ACHN (cell line): ENCODE data around the gene EVPL.
"Not testable (repeated sequence)": the region's sequence is repeated elsewhere in the genome, so short reads cannot be mapped to it uniquely, and the experiment has no call there.

Experiments used
- DNase-seq: peaks from one replicate; pipeline ENCODE4 v3.0.0-alpha.2; 2015
- in situ Hi-C: cut with HindIII; loops from 2 replicates; pipeline ENCODE4 v1.10.0; 2017; ENCODE audit warnings: low sequenced_read_pairs, low pct_ligation_motif_present, low pct_unique_long_range_greater_than_20kb

Gene EVPL

DNA sequence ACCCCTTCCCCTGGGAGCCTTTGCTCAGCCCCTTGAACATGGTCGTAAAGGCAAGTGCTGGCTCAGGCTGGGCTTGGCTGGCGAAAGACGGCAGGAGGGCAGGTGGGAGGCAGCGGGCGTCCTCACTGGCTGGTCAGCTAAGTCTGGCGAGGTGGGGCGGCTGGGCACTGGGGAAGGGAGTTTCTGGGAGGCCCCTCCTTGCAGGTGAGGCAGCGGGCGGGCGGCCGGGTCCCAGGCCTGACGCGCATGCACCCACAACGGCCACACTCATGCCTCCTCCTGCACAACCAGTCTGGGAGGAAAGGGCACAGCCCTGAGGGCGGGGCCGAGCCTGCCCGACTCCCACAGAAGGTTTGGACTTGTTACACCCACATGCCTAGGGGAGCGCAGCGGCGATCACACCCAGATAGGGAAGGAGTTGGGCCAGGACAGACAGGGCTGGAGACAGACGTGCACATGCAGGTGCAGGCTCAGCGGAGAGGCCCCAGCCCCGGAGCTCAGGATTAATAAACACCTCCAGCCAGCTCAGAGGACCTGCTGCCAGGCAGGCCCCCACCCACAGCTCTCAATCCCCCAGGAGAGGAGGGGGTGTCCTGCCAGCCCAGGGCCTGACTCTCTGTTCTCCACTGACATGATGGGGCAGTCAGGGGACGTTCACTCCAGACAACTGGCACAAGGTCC lies at the start of gene EVPL:
Gene EVPL (minus strand): TSS at position 148 of the 681 bp plus-strand sequence. CDS start 108 bp downstream, at position 40.
- peak; percentile 83 for DNase-seq
- in situ Hi-C loops = no loop called here

DNA sequence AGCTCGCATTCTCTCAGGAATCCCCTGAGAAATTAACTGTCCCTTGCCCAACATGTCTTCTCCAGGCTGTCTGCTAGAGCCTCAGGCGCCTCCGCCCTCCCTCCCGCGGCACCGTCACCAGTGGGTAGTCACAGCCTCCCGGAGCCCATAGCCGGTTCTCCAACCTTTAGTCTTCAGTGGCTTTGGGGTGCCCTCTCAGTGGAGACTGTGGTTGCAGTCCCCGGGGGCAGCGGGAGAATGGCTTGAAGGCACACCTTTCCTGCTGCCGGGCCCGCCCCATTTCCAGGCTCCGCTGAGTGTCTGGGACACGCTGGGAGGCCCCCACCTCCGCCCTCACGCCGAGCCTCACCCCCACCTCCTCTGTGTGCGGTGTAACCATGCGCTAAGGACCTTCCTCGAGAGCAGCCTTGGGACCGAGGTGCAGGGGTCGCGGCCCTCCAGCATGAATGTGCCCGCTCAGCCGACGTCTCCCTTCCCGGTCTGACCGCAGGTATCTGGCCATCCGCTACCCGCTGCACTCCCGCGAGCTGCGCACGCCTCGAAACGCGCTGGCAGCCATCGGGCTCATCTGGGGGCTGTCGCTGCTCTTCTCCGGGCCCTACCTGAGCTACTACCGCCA lies 49.1 kb upstream of the EVPL start:
- in situ Hi-C loops = no loop called here

DNA sequence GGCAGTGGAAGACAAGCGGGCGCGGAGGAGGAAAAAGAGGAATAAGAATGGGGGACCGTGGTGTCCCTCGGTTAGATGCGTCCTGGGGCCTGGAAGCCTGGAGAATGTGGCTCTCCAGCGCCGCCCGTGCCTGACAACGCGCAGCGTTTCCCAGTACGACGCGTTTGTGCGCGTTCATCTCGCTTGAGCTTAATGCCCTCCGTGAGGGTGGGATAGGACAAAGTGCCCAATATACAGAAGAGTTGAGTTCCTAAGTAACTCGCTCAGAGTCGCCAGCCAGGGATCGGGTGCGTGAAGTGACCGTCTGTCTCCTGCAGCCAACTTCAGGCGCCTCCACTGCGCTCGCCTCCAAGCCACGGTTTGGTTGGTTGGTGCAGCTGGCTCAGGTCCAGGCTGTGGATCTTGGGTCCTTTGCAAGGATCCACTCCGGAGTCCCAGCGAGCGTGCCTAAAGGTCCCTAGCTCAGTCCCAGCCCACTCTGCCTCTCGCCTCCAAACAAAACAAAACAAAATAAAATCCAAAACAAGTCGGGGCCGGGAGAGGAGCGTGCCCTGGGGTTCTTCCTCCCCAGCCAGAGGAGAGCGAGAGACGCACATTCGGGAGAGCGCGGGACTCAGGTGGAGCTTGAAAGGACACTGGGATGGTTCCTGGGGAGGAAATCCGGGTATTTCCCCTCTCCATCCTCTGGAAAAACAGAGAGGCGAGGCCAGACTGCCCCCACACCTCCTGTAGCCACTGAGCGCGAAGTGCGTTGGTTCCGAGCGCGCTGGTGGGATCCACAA lies 48.4 kb upstream of the EVPL start:
- in situ Hi-C loops = no loop called here
- peak; percentile 35 for DNase-seq

More for the DNA sequence above, 49.1 kb upstream of the EVPL start:
- DNase-seq = no peak

DNA sequence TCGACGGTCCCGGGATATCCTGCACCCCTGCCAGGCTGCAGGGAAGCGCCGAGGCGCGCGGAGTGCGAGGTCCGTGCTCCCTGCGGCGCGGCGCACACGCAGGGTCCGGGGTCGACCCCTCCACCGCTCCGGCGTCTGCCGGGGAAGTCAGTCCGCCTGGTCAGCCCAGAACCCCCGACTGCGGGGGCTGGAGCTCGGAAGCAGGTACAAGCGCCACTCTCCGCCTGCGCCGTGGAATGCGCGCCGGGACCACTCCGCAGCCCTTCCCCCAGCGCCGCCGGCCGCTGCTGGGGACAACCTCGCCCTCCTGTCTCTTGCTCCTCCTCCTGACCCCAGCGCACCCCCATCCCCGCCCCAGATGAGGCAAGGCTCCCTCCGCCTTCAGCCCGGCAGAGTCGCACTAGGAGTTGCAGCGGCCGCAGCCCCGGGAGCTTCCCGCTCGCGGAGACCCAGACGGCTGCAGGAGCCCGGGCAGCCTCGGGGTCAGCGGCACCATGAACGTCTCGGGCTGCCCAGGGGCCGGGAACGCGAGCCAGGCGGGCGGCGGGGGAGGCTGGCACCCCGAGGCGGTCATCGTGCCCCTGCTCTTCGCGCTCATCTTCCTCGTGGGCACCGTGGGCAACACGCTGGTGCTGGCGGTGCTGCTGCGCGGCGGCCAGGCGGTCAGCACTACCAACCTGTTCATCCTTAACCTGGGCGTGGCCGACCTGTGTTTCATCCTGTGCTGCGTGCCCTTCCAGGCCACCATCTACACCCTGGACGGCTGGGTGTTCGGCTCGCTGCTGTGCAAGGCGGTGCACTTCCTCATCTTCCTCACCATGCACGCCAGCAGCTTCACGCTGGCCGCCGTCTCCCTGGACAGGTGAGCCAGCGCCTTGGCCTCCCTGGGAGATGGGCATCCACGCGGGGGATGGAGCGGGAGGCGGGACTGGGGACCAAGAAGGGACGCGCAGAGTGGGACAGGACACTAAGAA lies 47.6 kb upstream of the EVPL start, which contains the start of gene GALR2:
Gene GALR2 (plus strand): TSS at position 392 of the 974 bp plus-strand sequence. CDS start 103 bp downstream, at position 495.
- no peak for DNase-seq
- in situ Hi-C loops = no loop called here

DNA sequence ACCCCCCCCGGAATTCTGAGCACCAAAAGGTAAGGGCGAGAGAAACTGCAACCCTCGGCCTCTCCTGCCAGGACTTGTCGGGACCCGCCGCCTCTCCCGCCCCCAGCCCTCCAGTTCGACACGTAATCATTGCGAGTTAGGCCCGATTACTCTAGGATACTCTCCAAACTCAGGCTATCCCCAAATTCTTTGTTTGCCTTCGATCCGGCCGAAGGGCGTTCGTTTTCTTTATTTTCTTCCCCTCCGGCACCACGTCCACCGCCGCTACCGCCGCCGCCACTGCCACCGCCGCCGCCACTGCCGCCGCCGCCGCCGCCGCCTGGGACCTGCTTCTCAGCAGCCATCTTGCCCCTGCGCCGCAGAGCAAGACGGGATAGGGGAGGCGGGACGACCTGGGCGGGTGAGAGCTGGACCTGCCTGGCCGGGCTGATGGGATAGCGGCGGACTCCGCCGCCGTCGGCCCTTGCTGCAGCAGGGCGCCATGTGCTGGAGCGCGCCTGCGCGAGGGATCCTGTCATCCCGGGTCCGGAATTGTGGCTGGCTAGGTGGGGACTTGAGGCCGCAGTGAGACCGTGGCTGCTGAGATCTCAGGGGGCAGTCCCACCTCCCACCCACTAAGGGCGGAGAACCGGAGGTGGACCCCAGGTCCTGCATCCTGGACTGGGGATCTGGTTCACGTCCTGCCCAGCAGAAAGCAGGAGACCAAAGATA lies 45.2 kb upstream of the EVPL start, which contains the start of gene SRP68:
Gene SRP68 (minus strand): TSS at position 370 of the 711 bp plus-strand sequence. CDS start 26 bp downstream, at position 344.
- peak; percentile 94 for DNase-seq
- in situ Hi-C loops = no loop called here

DNA sequence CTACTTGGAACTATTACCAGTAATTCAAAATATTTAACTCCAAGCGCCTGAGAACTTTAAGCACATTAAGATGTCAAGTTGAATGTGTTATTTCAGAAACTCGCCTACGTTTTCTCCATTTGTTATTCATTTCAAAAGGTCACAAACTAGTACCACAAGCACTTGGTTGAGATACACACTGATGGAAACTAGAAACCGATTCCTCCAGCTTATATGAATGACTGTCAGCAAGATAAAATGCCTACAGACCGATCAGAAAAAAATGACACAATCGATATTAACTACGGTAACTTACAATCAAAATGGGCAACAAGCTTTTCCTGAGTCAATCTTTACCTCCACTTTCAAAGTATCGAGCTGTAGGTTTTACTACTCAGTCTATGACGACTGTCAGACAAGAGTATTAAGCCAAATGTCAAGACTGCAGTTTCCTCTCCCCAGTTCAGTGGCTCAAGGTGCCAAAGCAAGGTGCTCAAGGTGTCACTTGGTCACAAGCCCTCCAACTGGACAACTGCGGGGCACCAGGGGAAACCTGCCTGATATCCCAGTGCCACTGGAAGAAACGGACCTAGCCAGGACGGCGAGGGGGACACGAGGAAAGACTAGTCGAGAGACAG lies 44.5 kb upstream of the EVPL start:
- in situ Hi-C loops = no loop called here
- no peak for DNase-seq

DNA sequence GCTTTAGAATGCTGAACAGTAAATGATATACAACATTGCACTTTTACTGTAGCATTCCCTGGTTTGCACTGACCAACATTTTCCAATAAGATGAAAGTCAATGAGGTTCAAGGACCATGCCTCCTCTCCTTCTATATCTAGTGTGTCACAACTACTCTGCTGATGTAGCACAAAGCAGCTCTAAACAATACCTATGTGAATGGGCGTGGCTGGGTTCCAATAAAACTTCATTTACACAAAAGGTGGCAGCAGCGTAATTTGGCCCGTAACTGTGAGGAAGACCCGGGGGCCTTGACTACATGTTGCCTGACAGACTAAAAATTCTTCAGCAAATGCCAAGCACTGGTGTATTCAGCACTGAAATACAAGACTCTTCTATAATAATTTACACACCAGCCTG lies 38.7 kb upstream of the EVPL start:
- in situ Hi-C loops = no loop called here
- no peak for DNase-seq

DNA sequence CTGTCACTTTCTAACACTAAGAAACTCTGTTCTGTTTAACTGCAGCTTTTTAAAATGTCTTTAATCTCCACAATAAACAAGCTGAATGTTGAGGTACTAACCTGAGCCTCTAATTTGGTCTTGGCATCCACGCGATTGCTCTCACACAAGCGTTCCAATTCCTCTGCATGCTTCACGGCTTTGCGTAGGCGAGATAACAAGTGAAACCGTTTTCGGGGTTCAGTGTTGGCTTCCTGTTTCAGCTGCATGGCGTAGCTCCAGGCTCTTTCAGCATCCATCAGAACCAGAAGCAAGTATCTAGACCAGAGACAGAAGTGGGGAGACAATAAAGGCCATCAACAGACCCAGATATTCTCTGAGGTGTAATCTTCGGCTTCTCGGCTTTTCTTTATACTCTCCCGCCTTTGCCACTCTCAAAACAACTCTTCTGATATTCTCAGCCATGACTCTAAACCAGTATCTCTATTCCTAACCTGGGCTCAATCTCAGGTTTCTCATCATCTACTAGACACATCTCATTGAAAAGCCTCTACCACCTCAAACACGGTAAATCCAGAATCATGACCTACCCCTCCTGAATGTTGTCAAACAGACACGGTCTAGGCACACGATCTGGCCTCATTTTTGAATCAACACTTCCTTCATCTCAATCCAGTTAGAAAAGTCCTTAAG lies 36.9 kb upstream of the EVPL start:
- DNase-seq = no peak
- in situ Hi-C loops = no loop called here

DNA sequence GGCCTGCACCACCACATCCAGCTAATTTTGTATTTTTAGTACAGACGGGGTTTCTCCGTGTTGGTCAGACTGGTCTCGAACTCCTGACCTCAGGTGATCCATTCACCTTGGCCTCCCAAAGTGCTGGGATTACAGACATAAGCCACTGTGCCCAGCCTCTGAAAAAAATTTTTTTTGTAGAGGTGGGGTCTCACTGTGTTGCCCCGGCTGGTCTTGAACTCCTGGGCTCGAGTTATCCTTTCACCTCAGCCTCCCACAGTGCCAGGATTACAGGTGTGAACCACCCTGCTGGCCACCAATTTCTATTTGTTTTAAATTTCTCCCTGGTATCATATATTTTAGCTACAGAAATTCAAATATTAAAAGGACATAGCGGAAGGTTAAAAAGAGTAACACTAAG lies 31.2 kb upstream of the EVPL start:
- DNase-seq, in situ Hi-C loops: not testable (repeated sequence)

DNA sequence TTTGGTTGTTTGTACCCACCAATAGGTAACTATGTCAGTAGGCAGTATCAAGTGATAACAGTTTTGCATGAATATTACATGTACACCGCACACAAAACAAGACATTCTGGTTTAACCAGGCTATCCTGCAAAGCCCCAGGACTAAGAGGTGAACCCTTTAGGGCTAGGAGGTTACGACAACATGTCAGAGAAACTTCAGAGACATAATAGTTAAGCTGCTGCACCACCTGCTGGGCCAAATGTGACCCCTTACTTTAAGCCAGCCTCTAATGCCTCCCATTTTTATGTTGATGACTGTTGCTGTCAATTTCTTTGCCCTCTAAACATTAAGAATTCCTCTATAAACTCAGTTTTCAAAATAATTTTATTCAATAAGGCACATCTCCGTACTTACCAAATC lies 29.8 kb upstream of the EVPL start:
- DNase-seq = no peak
- in situ Hi-C loops = no loop called here

DNA sequence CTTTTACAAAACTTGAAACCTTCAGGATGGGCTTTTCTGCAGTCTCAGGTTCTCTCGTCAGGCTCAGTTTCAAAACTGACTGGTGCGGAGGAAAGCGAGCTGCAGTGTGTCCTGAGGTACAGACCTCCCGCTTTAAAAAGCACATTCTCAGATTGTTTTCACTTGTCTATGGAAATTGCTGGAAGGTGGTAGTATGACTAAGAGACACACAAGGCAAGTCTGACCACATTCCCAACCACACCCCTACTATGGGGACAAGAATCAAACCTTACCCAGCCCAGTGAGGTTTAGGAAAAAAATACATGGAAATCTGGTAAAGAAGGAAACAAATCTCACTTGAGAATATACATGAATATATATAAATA lies 27.0 kb upstream of the EVPL start:
- in situ Hi-C loops = no loop called here
- no peak for DNase-seq

DNA sequence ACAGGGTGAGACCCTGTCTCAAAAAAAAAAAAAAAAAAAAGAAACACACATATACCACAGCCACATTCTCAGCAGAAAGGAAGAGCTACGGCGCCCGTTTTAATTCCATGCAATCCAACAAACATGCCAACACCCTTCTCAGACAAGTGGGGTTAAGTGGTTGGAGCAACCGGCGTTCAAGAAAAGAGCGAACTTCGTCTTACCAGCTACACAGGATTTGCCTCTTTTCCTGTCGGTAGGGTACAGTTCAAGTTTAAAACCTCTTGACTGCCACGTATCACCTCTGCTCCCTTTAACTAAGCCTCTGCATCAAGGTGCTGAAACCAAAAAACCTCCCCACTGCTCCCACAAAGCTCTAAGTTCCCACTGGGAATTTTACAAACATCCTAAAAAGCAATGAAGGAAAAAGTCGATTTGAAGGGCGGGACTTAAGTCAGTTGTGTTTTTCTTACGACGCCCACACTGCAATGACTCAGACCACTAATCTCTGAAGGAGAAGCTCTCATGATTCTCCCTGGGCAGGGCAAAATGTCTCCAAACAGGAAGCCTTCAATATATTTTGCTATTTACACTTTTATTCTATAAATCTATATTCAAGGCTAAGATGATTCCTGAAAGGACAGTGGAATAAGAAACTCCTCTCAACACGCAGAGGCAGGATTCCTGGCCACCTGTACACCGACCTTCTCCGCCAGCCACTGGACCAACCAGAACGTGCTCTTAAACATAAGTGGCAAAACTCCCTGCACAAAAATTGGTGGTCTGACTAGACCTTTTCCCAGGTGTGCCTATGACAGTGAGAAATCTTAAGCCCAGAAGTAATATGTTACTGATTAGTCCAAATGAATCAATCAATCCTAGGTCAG lies 26.4 kb upstream of the EVPL start:
- in situ Hi-C loops = no loop called here
- DNase-seq = peak; percentile 35

DNA sequence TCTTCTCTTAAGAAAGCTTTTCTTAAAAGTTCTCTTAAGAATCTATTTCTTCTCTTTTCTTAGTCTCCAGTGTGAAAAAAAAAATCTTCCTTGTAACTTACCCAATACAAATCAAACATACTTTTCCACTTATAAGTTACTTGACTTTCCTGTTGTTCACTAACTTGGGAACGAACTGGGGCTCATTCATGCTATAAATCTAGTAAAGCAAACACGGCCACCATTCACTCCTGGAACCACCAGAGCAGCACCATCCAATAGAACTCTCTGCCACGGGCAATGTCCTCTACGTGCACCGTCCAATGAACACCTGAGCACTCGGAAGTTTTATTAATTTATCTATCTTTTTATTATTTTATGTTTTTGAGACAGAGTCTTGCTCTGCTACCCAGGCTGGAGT lies 24.5 kb upstream of the EVPL start:
- DNase-seq = peak; percentile 65
- in situ Hi-C loops = no loop called here

DNA sequence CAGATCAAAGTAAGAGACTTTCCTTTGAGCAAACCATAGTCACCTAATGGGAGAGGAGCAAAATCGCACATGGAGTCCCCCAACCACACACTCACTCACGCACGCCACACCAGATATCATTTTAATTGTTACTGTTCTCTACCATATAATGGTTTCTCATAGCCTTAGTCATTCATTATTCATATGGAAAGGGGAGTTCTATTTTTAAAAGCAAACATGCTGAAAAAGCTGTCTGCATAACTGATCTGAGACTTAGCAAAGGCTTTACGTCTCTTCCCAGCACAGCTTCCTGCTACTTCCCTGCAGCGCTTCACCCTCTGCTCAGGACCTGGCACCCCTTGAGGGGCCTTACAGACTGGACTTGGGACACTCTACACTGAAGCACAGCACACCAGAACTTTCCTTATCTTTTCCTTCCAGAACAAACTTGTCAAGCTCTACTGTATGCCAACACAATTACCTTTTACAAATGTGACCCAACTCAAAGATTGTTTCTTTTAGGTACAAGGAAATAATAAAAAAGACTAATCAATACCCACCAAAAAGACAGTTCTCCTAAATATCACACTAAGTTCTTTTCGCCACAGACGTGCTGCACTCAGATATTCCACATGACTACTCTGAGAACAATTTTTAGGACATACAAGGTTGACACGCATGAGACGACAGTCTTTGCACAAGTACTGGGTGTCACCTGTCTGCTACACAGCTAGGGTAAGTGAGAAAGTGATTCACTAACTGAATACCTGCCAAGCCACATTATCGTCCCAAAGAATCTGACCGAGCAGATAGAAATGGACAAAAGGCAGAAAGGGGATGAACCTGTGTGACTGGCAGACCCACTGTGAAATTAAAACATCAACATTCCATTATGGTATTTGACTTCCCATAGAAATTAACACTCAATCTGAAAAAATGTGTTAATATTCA lies 23.7 kb upstream of the EVPL start:
- in situ Hi-C loops = no loop called here
- peak; percentile 70 for DNase-seq
